HG02588 (cell line): ENCODE measurements around the gene POP7.
"Not testable (repeated sequence)": the region's sequence is repeated elsewhere in the genome, so short reads cannot be mapped to it uniquely, and the experiment has no call there.

Source experiments
- ATAC-seq: cut with Tn5 transposase; IDR thresholded peaks from one replicate; pipeline ENCODE4 v1.9.1; 2021; ENCODE audit warnings: mild to moderate bottlenecking, moderate library complexity; ENCODE audit not compliant: unreplicated experiment

The POP7 gene

DNA sequence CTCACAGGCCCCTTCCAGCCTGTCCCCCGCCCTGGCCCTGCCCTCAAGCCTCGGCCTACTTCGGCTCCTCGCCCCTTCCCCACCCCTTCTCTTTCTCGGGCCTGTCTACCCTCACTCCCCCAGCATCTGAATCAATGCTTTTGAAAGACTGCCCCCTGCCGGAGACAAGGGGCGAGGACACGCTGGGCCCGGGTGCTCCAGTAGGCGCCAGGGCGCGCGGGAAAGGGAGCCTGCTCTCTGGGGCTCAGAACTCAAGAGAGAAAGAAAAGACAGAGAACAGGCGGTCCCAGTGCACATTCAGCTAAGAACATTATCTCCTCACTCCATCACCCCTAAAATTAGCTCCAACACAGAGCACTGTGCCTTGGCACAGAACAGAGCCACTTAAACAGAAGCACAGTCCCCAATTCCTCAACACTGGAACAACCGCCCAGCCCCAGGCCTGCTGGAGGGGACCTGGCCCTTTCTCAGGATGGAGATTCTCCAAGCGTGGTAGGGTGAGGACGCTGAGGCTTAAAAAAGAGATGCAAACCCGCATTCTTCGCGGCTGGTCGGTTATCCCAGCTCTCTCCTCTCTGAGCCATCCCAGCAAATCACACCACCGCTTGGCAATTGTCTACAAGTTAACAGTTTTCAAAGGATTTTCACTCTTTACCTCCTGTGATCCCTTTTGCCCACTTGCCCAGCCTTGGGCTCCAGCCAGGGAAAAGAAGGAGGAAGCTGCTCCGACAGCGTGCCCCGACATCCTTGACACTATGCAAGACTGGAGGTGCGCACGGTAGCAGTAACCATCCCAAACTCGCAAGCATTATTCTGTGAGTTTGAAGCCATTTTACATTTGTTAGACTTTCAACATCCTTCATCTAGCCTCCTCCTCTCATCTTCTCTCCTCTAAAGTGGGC lies 14.0 kb upstream of the POP7 start:
- ATAC-seq: no peak

DNA sequence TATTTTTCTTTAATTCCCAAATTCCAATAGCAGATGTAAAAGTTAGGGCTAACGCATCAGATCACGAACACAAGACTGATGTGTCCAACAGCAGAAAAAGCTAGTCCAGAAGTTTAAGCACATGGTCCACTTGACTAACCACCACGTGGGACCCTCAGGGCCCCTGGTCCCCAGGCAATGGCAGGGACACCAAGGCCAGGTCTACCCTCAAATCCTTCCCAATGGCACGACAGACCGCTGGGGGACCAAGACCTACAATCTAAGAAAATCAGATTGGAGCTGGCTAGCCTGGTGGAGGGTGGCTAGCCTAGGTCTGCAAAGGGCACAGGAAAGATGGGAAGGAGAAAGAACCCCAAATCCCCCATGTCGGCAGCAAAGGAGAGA lies 13.4 kb upstream of the POP7 start:
- ATAC-seq: no peak

- peak; percentile 30 for ATAC-seq
These were observed 12.4 kb upstream of the POP7 start for GRCh38 chr7:100693312-100694097.

GRCh38 chr7:100694098-100694745 lies 11.7 kb upstream of the POP7 start, which contains the start of gene GIGYF1:
Gene GIGYF1 (minus strand): TSS chr7:100694250. CDS start chr7:100688238, 6,012 bp downstream.
- ATAC-seq: peak; percentile 58

- no peak for ATAC-seq
These were observed 9.8 kb upstream of the POP7 start for GRCh38 chr7:100696123-100696521.

DNA sequence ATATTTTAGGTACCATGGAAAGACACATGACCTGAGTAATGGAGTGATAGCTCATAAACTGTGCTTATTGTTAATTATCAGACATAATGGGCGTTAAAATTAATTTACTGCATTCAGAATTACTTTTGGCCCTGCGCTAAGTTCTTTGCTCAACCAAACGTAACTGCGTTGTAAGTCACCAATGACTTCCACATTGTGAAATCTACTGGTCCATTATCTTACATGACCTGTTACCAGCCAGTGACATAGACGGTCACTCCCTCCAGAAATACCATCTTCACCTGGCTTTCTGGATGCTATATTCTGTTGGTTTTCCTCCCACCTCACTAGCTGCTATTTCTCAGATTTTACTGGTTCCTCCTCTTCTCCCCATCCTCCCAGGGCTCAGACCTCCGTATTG lies 6.9 kb upstream of the POP7 start:
- ATAC-seq: no peak

GRCh38 chr7:100701089-100701488 lies 4.8 kb upstream of the POP7 start:
- ATAC-seq: not testable (repeated sequence)

- ATAC-seq: peak; percentile 55
These were observed 585 bp upstream of the POP7 start for GRCh38 chr7:100705320-100705752.

- ATAC-seq: no peak
These were observed 871 bp downstream of the POP7 start for GRCh38 chr7:100706672-100707311.

- no peak for ATAC-seq
These were observed 2.5 kb downstream of the POP7 start for GRCh38 chr7:100708395-100708794.

DNA sequence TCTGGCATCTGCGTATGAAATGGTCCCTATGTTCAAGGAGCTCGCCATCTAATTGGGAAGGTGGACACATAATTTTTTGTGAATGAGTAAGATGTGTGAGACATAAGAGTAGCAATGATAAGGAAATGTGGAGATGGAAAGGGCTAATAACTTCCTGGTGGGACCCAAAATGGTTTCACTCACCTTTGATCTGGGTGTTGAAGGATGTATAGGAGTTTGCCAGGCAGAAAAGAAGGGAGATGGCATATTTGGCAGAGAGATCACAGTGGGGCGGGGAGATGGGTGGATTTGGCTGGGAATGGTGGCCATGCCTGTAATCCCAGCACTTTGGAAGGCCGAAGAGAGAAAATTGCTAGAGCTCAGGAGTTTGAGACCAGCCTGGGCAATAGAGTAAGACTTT lies 4.5 kb downstream of the POP7 start:
- ATAC-seq: no peak

- ATAC-seq: no peak
These were observed 5.4 kb downstream of the POP7 start for GRCh38 chr7:100711369-100711768.

GRCh38 chr7:100714725-100715124 lies 8.8 kb downstream of the POP7 start:
- no peak for ATAC-seq

DNA sequence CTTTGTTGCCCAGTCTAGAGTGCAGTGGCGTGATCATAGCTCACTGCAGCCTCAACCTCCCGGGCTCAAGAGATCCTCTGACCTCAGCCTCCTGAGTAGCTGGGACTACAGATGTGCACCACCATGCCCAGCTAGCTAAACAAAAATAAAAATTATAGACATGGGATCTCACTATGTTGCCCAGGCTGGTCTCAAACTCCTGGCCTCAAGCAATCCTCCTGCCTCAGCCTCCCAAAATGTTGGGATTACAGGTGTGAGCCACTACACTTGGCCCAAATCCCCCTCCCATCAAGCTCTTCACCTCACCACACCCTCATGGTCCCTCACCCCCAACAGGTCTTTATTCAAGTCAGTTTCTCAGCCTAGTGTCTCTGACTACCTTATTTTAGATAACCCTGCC lies 11.2 kb downstream of the POP7 start:
- not testable (repeated sequence) for ATAC-seq

- no peak for ATAC-seq
These were observed 13.8 kb downstream of the POP7 start for GRCh38 chr7:100719523-100720278.

DNA sequence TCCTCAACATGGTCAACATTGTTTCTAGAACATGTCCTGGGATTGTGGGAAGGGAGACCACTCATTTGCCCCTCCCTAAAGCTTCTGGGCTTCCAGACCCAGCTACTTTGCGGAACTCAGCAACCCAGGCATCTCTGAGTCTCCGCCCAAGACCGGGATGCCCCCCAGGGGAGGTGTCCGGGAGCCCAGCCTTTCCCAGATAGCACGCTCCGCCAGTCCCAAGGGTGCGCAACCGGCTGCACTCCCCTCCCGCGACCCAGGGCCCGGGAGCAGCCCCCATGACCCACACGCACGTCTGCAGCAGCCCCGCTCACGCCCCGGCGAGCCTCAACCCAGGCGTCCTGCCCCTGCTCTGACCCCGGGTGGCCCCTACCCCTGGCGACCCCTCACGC lies 14.4 kb downstream of the POP7 start, which contains the start of gene EPO:
Gene EPO (plus strand): TSS at position 190 of the 392 bp plus-strand sequence. CDS start 513 bp downstream, outside the sequence.
- no peak for ATAC-seq

DNA sequence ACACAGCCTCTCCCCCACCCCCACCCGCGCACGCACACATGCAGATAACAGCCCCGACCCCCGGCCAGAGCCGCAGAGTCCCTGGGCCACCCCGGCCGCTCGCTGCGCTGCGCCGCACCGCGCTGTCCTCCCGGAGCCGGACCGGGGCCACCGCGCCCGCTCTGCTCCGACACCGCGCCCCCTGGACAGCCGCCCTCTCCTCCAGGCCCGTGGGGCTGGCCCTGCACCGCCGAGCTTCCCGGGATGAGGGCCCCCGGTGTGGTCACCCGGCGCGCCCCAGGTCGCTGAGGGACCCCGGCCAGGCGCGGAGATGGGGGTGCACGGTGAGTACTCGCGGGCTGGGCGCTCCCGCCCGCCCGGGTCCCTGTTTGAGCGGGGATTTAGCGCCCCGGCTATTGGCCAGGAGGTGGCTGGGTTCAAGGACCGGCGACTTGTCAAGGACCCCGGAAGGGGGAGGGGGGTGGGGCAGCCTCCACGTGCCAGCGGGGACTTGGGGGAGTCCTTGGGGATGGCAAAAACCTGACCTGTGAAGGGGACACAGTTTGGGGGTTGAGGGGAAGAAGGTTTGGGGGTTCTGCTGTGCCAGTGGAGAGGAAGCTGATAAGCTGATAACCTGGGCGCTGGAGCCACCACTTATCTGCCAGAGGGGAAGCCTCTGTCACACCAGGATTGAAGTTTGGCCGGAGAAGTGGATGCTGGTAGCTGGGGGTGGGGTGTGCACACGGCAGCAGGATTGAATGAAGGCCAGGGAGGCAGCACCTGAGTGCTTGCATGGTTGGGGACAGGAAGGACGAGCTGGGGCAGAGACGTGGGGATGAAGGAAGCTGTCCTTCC lies 15.0 kb downstream of the POP7 start:
- no peak for ATAC-seq

GRCh38 chr7:100721505-100721812 lies 15.5 kb downstream of the POP7 start:
- ATAC-seq: no peak

DNA sequence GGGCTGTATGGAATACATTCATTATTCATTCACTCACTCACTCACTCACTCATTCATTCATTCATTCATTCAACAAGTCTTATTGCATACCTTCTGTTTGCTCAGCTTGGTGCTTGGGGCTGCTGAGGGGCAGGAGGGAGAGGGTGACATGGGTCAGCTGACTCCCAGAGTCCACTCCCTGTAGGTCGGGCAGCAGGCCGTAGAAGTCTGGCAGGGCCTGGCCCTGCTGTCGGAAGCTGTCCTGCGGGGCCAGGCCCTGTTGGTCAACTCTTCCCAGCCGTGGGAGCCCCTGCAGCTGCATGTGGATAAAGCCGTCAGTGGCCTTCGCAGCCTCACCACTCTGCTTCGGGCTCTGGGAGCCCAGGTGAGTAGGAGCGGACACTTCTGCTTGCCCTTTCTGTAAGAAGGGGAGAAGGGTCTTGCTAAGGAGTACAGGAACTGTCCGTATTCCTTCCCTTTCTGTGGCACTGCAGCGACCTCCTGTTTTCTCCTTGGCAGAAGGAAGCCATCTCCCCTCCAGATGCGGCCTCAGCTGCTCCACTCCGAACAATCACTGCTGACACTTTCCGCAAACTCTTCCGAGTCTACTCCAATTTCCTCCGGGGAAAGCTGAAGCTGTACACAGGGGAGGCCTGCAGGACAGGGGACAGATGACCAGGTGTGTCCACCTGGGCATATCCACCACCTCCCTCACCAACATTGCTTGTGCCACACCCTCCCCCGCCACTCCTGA lies 16.7 kb downstream of the POP7 start:
- ATAC-seq: no peak
